Activated CD4-positive, alpha-beta T cell treated with anti-CD3 and anti-CD28 coated beads, Interleukin-2, amount 10 ng/mL, durations not matched to agents 24 days and 14 days (primary cell): Measurements from ENCODE around the gene TFIP11. TPM values are rescaled to one million over a fixed set of nuclear protein-coding genes. Genes with fewer than 3 reads are reported as not detected.

Experiments
- total RNA-seq: library from RNA; stranded (reverse); gene quantifications from 2 replicates; pipeline ENCODE4 v1.2.3, GENCODE V29; 2022

Gene TFIP11
- total RNA-seq, 1 donor from 2014 or later, result 56.3 TPM

Other genes starting within 250 kb of the TFIP11 start
- 19.4 and 20.7 TPM in 2 replicates for gene ASPHD2, start 83.2 kb downstream of the TFIP11 start, total RNA-seq
- 47.0 and 51.2 TPM in 2 replicates for gene HPS4, start 28.7 kb downstream of the TFIP11 start, total RNA-seq
- gene SRRD, start 28.6 kb downstream of the TFIP11 start, total RNA-seq, result 28.1 and 32.4 TPM in 2 replicates
- 30.0 and 33.5 TPM in 2 replicates for gene TPST2, start 77.7 kb upstream of the TFIP11 start, total RNA-seq
- gene CRYBB1, start 105.6 kb upstream of the TFIP11 start, total RNA-seq, result not detected in 2 replicates
- gene CRYBA4, start 109.5 kb upstream of the TFIP11 start, total RNA-seq, result not detected in 2 replicates
- gene MIAT, start 145.1 kb upstream of the TFIP11 start, total RNA-seq, result 38.4 and 42.3 TPM in 2 replicates